ENCODE measurements around the gene FGR.

- TF ChIP-seq CTCF (IDR thresholded peaks at IDR 0.05) (no peak), POLR2A (IDR thresholded peaks at IDR 0.05) (no peak)
Measured at GRCh38 chr1:27650539-27651175, 15.7 kb upstream of the FGR start.

Measured in heart left ventricle (tissue), 13 donors.